Islet precursor cell (in vitro differentiated cells): ENCODE results near the gene ATOX1.

ENCODE experiments used
- DNase-seq: peaks from one replicate; pipeline ENCODE4 v3.0.0-alpha.2; 2018

ATOX1 gene

DNA sequence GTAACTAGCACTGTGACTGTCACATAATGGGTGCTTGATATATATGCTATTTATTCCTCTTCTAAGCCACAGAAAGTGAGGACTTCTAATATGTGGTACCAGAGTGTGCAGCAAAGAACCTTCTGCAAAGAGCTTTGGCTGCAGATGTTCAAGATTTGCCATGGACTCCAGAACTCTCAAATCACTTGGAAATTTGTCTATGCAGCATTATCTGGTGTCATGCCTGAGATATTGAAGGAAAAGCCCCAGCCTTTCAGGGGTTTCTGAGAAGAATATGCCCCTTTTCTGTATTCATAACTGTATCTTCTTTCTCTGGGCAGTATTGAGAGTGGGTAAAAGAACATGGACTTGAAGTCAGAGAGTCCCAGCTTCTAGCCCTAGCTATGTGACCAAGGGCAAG is 8.5 kb upstream of the ATOX1 start:
- no peak for DNase-seq

DNA sequence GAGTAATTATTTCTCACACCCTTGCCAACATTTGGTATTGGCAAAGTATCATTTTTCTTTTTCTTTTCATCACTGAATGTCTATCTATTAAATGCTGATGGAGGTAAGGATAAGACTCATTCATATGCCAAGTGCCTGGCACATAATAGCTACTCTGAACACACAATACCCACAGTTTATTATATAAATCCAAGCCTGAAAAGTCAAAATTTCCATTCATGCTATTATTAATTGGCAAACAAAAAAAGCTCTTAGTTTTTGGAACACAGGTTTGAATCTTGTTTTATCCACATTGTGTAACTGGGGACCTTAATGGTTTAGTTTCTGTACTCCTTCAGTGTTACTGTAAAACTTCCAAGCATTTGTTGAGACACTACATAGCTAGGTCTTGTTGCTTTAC is 6.4 kb upstream of the ATOX1 start:
- no peak for DNase-seq

DNA sequence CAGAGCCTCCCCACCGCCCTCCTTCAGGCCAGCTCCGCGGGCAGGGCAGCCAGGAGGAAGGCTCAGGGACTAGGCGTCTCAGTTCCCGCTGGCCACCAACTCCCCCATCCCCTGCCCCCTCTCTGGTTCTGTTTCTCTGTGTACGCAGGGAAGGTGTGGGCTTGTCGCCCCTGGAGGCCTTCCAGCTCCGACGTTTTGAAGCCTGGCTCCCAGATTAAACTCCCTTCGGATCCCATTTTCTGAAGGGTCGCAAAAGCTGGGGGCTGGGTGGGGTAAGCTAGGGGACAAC is 346 bp downstream of the ATOX1 start:
- DNase-seq, result peak; percentile 63

DNA sequence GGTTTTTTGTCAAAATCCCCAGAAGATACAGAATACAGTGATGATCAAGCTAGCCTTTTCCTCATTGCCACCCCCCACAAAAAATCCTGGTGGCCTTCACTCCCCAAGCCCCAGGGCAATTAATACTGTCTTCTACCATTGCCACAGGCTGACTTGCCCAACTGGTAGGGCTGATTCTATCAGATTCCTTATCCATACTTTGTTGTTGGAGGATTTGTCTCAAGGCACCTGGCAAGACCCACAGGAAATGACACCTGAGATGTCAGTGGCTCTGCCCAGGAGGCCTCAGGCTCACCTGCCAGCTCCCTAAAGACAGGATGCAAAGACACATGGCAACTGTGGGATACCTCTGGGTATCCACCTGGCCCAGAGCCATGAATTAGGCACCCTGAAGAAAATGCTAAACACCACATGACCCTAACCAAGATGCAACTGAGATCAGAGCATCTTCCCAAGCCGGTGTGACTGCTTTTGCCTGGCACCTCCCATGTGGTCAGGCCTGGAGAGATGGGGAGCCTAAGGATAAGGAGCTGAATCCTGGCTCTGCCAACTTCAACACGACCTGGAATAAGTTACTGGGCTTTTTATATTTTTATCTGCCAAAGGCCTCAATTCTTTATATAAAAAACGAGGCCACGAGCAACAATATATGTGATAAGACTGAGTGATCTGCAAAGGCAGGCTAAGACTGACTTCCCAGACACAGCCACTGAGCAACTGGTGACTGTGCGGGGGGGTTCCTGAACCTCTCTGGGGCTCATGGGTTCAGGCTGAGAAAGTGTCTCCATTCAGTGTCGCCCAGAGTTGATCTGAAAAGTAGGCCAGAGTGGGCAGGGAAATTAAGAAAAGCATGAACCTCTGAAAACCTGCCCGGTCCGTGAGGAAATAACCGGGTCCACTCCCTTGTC is 944 bp downstream of the ATOX1 start:
- DNase-seq, result peak; percentile 47

DNA sequence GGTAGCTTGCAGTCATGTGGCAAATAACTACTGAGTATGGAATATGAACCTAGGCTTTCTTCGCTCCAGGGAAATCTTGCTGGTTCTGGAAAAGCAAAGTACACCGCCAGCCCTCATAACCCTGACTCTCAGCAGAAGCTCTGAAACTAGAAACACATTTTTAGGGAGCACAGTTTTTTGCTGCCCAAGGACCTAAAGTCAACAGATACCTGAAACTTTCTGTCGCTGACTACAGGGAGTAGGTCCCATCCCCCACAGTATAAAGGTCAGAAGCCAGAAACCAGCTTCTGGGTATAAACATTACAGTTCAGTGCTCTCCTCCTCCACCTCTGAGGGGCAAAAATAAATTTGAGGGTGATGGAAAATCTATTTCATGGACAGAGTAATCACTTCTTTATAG is 3.0 kb downstream of the ATOX1 start:
- DNase-seq, result peak; percentile 23

DNA sequence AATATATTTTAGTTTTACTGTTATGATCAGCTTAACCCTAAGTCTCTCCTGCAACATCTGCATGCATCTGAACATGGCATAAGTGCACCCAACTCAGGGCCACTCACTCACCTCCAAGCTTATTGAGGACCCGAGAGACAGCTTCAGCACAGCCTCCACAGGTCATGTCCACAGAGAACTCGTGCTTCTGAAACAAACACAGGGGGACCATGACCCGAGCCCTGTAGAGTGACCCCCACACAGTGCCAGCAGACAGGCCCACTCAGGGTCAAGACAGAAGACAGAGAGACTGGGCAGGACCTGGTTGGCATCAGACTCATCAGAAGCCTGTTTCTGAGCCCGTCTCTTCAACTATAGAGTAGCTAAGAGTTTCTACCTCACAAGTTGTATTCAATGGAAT is 6.8 kb downstream of the ATOX1 start:
- peak; percentile 30 for DNase-seq

DNA sequence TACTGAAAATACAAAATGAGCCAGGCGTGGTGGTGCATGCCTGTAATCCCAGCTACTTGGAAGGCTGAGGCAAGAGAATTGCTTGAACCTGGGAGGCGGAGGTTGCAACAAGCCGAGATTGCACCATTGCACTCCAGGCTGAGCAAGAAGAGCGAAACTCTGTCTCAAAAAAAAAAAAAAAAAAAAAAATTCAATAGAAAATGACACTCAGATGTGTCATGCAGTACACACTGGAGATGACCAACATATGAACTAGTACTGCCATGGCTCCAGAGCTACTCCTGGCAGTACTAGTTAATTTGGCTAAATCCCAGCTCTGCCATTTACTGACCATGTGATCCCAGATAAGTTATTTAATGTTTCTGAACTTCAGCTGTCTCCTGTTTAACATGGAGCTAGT is 7.3 kb downstream of the ATOX1 start:
- DNase-seq, result peak; percentile 7

DNA sequence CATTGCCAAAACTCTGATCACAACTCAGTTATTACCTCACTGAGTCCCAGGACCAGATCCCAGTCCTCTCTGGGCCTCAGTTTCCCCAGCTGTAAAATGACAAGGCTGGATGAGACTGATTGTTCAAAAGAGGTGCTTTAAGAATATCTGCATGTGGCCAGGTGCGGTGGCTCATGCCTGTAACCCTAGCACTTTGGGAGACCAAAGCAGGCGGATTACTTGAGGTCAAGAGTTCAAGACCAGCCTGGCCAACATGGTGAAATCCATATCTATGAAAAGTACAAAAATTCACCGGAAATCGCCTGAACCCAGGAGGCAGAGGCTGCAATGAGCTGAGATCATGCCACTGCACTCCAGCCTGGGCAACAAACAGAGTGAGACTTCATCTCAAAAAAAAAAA is 8.3 kb downstream of the ATOX1 start:
- DNase-seq, result peak; percentile 6

DNA sequence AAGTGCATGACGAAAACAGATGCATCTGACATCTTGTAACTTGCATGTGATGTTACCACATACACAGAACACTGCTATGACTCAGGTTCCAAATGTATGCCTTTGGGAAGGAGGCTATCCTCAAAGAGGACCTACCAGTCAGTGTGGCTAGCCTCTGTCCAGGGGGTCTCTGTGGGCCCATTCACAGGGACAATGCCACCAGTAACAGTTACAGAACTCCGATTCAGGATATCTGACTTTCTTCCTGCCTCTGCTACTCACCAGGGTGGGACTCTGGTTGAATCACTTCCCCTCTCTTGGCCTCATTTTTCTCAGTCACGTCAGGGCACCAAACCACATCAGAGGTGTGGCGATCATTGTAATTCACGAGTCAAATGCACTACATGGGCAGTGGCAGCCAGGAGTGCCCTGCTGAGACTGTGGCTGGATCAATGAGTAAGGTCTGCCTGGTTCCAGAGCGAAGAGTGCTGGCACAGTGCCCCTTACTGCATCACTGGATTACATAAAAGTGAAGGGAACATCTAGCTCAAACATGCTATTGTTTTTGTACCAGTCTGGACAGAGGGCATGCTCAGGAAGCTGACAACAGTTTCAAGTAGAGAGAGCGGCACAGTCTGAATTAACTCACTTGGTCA is 13.2 kb downstream of the ATOX1 start:
- DNase-seq, result peak; percentile 33

DNA sequence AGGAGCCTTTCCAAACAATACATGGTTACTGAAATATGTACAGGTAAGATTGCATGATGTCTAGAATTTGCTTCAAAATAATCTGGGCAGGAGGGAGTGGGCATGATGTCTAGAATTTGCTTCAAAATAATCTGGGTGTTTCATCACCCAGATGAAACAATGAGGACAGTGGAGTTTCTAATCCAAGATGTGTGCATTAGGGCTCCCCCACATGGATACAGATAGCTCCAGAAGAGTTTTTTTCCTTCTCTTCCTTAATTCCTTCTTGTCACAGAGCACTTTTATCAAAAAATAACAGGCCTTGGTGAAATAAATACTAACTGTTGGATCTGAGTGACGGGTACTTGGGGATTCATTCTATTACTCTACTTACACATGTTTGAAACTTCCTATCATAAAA is 14.9 kb downstream of the ATOX1 start:
- DNase-seq, result no peak

DNA sequence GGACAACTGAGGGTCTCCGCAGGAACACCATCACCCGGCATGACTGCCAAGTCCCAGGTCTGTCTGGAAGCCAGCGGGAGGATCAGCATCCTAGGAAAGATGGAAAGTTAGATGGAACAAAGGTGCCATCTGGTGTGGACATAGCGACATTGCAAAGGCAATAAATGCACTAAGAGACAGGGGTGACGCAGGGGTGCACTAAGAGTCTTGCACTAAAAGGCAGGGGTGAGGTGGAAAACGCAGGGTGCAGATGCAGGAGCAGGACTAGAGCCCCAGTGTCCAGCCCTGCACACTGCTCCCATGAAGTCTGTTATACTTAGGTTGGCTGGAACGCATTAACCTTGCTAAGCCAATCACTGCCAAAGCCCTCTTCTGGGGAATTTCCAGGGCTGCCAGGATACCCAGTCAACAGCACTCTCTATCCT is 15.5 kb downstream of the ATOX1 start:
- DNase-seq, result peak; percentile 86

DNA sequence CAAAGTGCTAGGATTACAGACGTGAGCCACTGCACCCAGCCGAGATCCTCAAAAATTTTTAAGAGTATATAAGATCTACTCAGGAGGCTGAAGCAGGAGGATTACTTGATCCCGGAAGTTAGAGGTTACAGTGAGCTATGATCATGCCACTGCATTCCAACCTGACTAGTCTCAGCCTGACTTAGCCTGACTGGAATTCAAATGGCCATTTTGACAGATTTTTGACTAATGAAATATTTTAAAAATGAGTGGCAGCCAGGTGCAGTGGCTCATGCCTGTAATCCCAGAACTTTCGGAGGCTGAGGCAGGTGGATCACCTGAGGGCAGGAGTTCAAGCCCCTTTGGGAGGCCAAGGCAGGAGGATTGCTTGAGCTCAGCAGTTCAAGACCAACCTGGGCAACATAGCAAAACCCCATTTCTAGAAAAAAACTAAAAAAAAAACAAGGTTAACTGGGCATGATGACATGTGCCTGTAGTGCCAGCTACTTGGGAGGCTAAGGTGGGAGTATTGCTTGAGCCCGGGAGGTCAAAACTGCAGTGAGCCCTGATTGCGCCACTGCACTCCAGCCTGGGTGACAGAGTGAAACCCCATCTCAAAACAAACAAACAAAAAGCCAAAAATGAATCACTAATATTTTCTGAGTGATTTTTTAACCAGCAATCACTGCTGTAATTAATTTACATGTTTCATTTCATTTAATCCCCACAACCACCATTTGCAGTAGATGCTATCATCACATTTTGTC is 16.6 kb downstream of the ATOX1 start:
- no peak for DNase-seq

DNA sequence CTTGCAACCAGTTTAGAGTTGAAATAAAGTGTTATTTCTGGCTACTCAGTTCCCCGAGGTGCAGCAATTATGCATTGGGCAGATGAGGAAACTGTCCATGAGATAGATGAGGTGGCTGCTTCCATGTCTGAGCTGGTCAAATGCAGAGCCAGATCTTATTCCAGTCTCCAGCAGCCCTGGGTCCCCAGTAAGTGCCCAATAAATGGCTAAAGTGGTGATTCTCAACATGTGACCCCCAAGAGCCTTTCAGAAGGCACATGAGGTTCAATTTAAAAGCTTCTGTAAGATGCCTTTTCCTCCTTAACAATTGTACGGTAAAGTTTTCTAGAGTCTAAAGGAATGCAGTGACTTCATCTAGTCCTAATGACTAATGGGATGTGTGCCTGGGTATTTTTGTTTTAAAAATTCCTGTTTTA is 17.5 kb downstream of the ATOX1 start:
- no peak for DNase-seq

DNA sequence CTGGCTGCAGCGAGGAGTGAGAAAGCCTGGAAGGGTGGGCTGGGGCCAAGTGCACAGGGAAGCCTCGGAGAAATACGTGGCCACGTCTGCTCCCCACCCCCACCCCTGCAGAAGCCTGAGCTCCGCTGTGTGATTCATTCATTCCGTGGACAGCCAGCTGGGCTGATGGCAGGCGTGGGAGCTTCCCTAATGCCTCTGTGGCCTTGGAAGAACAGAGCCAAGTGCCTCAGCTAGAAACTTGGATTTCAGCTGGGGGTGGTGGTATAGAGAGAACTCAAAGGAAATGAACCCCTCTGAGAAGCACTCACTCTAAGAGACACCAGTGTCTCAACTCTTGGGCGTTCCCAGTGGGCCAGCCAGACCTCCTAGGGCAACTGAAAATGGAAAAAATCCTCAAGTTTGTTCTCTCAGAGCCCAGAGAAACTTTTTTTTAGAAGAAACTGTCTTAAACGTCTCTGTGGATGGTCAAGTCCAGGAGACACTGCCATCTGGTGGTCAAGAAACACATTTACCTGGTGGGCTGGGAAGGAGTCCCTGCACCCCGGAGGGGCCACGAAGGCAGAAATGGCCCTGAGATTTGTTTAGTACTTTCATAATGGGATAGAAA is 18.0 kb downstream of the ATOX1 start:
- peak; percentile 92 for DNase-seq

DNA sequence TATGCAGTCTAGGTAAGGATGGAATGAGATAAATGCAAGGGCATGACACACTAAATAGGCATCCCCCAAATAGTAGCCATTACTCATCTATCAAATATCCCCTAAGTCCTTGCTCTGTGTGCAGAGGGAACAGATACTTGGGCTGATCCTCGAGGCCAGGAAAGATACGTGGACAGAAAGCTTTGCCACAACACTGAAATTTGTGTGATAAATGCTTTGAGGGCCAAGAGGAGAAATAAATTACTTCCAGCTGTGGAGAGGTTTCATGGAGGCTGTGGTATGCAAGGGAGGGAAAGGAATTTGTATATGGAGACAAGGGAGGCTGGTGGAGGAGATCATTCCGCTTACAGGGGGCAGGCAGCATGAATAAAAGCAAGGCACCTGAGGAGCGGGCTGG is 18.5 kb downstream of the ATOX1 start:
- DNase-seq, result no peak

DNA sequence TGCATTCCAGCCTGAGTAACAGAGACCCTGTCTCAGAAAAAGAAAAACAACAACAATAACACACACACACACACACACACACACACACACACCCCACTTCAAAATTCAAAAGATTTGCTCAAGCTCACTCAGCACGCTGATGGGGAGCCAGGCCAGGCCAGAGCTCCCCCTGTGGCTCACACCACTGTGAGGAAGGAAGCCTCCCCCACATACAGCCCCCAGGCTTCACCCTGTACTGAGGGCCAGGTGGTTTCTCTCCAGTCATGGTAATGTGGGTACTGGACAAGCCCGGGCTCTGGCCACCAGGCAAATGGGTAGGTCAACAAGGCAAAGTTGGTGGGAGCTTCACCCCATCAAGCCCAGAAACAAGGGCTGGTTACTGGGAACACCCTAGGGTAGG is 19.0 kb downstream of the ATOX1 start:
- no peak for DNase-seq

DNA sequence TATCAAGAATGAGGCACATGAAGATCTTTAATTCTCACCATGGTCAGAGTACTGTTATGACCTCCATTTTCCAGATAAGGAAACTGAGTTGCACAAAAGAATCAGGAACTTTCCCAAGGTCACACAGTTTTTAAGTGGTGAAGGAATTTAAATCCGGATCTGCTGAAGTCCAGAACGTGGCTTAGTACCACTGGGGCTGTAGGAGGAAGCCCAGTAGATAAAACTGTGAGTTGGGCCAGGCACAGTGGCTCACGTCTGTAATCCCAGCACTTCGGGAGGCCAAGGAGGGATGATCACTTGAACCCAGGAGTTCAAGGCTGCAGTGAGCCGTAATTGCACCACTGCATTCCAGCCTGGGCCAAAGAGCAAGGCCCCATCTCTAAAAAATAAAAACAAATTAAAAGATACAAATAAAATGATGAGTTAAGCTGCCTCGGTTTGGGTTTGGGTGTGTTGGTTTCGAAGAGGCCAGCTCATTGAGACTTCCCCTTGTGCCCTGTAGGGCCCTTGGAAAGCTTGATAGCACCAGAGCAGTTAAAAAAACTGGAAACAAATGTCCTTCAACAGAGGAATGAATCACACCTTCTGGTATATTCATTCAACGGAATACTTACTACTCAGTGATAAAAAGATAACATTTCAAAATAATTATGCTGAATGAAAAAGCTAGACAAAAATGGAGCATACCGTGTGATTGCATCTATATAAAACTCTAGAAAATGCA is 20.1 kb downstream of the ATOX1 start:
- DNase-seq, result no peak

DNA sequence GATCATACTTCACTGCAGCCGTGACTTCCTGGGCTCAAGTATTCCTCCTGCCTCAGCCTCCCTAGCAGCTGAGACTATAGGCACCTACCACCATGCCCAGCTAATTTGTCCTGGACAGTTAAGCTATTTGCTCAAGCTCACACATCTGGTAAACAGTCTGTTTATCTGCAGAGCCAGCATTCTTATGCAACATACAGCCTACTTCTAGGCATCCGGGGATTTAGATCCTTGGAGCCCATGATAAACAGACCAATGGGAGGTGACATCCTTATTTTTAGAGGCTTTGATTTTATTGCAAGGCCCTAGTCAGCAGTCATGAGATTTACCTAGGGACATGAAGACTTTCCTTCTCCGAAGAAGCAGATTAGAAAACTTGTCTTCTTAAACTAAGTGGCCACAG is 21.0 kb downstream of the ATOX1 start:
- no peak for DNase-seq

DNA sequence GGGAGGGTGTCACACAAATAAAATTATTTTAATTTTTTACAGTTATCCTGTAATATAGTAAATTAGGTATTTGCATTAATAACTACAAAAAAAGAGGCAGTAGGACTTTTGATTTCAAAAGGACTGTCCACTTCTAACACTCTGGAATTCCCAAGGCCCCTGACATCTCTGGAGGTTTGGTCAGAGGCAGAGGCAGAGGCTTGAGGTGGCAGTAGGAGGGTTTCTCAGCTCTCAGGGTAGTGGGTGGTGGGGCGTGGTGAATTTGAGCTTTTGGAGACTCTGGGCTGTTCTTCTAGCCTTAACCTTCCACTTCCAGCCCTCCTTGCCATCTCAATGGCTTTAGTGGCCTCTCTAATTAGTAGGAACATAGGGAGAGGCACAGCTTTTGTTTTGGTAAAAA is 22.8 kb downstream of the ATOX1 start:
- DNase-seq, result no peak

DNA sequence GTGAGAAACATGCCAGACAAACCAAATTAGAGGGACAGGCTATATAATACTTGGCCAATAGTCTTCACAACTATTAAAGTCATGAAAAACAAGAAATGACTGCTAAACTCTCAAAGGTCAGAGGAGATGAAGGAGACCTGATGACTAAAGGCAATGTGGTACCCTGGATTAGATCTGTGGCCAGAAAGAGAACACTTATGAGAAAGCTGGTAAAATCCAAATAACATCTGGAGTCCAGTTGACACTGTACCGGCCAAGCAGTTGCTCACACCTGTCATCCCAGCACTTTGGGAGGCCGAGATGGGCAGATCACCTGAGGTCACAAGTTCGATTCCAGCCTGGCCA is 24.4 kb downstream of the ATOX1 start:
- no peak for DNase-seq

DNA sequence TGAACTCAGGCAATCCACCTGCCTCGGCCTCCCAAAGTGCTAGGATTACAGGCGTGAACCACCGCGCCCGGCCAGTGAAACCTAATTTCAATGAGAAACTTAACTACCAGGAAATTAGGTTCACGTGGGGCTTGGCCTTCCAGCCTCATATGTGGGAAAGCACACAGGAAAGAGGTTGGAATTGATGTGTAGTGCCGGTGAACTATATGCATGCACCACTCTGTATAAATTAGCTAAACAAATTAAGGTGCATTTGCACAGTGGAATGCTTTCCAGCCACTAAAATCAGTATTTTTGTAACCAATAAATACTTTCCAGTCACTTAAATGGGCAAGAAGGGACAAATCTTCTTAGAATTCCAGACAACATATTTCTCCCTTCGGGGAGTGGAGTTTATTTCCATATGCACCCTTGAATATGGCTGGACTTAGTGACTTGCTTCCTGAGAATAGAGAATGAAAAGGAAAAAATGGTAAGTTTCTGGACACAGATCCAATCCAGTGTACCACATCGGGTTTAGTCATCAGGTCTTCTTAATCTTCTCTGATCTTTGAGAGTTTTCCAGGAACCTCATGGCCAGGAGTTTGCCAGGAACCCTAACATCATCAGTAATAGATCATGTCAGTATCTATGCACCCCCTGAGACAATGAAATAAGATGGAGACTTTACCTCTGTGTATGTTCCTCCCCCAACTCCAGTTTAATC is 24.9 kb downstream of the ATOX1 start:
- DNase-seq, result peak; percentile 13

DNA sequence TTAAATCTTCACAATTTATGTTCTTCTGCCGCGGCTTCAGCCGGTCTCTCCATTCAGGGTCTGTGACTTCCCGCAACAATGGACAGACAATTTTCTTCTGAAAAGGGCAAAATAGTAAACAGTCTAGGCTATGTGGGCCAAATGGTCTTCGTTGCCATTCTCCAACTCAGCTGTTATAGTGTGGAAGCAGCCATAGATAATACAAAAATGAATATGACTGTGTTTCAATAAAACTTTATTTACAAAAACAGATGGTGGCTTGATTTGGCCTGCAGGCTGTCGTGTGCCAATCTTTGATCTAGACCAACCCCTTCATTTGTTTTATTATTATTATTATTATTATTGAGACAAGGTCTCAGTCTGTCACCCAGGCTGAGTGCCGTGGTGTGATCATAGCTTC is 28.1 kb downstream of the ATOX1 start:
- DNase-seq, result peak; percentile 8
